ENCODE data around the gene SPG7.

The SPG7 gene

GRCh38 chr16:89602273-89602951 is 94.2 kb downstream of the SPG7 start:
- DNase-seq: no peak

- no peak for DNase-seq
These were observed 94.9 kb downstream of the SPG7 start for GRCh38 chr16:89602952-89603590.

GRCh38 chr16:89604764-89605163 is 96.6 kb downstream of the SPG7 start:
- no peak for DNase-seq

- no peak for DNase-seq
These were observed 97.2 kb downstream of the SPG7 start for GRCh38 chr16:89605186-89605970.

GRCh38 chr16:89606006-89606405 is 97.8 kb downstream of the SPG7 start:
- DNase-seq: no peak

Measured in effector CD8-positive, alpha-beta T cell (primary cell).